RWPE1 (cell line): ENCODE results near the gene CFAP97D2.
"Not testable (repeated sequence)": the region's sequence is repeated elsewhere in the genome, so short reads cannot be mapped to it uniquely, and the experiment has no call there.

Source experiments
- CTCF ChIA-PET: fragments of 350-600 bp; sonication (Branson Sonifier 250); formaldehyde crosslinking; extraction: SDS; loops from one replicate; lab custom pipeline; 2021; lab: Yijun Ruan, JAX
- POLR2A ChIA-PET: fragments of 400-600 bp; formaldehyde crosslinking; extraction: SDS; loops from one replicate; lab custom pipeline; 2020; ENCODE audit warnings: antibody characterized with exemption; ENCODE audit not compliant: low non-redundant PET; lab: Yijun Ruan, JAX
- DNase-seq: peaks from one replicate; pipeline ENCODE4 v3.0.0; 2012; ENCODE audit warnings: low spot score
- H3K27ac ChIP-seq: fragments of 450-650 bp; 2 replicates; pipeline ENCODE4 v1.5.1; 2017
- TF ChIP-seq, protein P1 (sequence below): fragments of 450-650 bp; conservative IDR thresholded peaks from 2 replicates; pipeline ENCODE4 v1.5.1; 2017; ENCODE audit warnings: low read depth, mild to moderate bottlenecking

Gene CFAP97D2

DNA sequence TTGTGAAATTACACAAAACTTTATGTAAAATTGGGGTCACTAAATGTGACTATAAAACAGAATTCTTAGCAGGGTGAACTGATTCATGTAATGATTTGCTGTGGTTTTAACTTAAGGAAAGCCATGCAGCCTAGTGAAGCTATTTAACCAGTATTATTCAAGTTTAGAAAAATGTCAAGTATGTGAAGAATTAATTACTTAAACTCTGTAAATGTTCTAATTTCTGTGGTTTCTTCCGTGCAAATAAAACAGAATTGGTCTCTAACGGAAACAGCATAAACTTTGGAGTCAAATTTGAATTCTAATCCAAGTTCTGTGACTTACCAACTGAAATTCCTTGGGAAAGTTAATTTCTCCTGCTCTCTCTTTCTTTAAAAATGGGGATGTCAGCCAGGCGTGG is 69.0 kb downstream of the CFAP97D2 start:
- ChIA-PET POLR2A (no interaction called here), CTCF (interaction anchor here (0.7 kb wide), 1 partner anchor 998 kb away, joined by 3 read pairs; no protein-coding TSS in a partner anchor)
- DNase-seq = no peak
- TF ChIP-seq, protein P1, sequence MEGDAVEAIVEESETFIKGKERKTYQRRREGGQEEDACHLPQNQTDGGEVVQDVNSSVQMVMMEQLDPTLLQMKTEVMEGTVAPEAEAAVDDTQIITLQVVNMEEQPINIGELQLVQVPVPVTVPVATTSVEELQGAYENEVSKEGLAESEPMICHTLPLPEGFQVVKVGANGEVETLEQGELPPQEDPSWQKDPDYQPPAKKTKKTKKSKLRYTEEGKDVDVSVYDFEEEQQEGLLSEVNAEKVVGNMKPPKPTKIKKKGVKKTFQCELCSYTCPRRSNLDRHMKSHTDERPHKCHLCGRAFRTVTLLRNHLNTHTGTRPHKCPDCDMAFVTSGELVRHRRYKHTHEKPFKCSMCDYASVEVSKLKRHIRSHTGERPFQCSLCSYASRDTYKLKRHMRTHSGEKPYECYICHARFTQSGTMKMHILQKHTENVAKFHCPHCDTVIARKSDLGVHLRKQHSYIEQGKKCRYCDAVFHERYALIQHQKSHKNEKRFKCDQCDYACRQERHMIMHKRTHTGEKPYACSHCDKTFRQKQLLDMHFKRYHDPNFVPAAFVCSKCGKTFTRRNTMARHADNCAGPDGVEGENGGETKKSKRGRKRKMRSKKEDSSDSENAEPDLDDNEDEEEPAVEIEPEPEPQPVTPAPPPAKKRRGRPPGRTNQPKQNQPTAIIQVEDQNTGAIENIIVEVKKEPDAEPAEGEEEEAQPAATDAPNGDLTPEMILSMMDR = no peak
- no peak overlapping the region for H3K27ac ChIP-seq

DNA sequence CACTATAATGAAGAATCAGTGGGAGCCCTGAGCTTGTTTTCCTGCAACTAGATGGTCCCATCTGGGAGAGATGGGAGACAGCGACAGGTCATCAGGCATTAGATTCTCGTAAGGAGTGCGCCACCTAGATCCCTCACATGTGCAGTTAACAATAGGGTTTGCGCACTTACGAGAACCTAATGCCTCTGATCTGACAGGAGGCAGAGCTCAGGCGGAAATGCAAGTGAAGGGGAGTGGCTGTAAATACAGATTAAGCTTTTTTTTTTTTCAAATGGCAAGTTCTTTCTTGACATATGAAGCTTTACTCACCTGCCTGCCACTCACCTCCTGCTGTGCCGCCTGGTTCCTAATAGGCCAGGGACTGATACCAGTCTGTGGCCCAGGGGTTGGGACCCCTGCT is 70.0 kb downstream of the CFAP97D2 start:
- TF ChIP-seq, protein P1 = no peak
- no peak for DNase-seq
- CTCF ChIA-PET = interaction anchor here (0.6 to 1.2 kb wide), 2 partner anchors 8 to 20 kb away, joined by 3 read pairs; no protein-coding TSS in a partner anchor
- POLR2A ChIA-PET = no interaction called here
- H3K27ac ChIP-seq = no peak overlapping the region

DNA sequence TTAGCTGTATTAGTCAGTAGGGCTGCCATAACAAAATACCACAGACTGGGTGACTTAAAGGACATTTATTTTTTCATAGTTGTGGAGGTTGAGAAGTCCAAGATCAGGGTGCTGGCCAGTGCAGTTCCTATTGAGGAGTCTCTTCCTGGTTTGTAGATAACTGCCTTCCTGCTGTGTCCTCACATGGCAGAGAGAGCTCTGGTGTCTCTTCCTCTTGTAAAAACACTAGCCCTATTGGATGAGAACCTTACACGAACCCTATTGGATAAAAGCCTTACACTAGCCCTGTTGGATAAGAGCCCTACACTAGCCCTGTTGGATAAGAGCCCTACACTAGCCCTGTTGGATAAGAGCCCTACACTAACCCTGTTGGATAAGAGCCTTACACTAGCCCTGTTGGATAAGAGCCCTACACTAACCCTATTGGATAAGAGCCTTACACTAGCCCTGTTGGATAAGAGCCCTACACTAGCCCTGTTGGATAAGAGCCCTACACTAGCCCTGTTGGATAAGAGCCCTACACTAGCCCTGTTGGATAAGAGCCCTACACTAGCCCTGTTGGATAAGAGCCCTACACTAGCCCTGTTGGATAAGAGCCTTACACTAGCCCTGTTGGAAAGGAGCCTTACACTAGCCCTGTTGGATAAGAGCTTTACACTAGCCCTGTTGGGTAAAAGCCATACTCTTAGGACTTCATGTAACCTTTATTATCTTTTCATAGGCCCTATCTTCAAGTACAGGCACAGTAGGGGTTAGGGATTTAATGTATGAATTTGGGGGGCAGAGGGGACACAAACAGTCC is 72.8 kb downstream of the CFAP97D2 start:
- POLR2A ChIA-PET, DNase-seq, H3K27ac ChIP-seq, CTCF ChIA-PET: not testable (repeated sequence)

DNA sequence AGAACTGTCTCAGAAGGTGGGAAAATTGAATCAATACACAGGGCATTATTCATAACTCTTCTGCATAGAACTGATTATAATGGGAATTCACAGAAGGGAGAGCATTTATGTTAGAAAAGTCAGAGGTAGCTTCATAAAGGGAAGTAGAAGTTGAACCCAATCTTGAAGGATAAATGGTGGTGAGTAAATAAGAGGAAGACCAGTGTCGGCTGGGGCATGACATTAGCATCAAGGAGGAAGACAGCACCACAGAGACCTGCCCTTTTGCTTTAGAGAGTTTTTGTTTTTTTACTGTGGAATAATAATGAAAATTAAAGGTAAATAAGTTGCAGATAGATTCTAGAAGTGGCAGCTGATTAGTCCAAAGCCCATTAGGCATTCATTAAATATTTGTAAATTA is 77.5 kb downstream of the CFAP97D2 start:
- DNase-seq = no peak
- TF ChIP-seq, protein P1 = no peak
- H3K27ac ChIP-seq = no peak overlapping the region
- POLR2A ChIA-PET = no interaction called here
- CTCF ChIA-PET = no interaction called here

DNA sequence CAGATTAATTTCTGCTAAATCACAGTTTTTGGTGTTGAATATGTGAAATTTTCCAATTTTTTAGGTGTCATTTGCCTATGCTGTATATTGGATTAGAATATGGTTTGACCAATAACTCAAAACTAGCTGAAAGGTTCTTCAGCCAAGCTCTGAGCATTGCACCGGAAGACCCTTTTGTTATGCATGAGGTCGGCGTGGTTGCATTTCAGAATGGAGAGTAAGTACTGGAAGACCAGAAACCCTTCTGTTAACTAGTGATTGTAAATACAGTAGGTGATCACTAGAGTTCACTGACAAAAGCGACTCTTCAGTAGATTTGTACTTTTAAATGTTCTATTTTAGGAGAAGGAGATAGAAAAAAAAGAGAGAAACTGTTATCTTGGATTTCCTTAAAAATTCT is 78.0 kb downstream of the CFAP97D2 start:
- DNase-seq = no peak
- ChIA-PET POLR2A (no interaction called here), CTCF (interaction anchor here (0.6 kb wide), 1 partner anchor 223 kb away, joined by 3 read pairs; no protein-coding TSS in a partner anchor)
- TF ChIP-seq, protein P1 = no peak
- no peak overlapping the region for H3K27ac ChIP-seq

DNA sequence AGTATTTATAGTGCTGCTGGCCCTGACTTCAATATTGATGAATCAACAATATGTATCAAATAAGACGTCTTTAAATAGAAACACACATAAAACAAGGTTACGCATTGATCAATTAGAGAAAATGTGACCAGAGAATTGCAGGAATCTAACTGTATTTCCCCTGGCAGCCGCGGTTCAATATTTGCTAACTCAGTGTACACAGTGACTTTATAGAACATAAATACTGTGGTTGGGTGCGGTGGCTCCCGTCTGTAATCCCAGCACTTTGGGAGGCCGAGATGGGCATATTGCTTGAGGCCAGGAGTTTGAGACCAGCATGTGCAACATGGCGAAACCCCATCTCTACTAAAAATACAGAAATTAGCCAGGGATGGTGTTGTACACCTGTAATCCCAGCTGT is 79.5 kb downstream of the CFAP97D2 start:
- no peak for DNase-seq
- ChIA-PET POLR2A (no interaction called here), CTCF (interaction anchor here (0.6 kb wide), 1 partner anchor 654 kb away, joined by 3 read pairs; no protein-coding TSS in a partner anchor)
- TF ChIP-seq, protein P1 = no peak
- H3K27ac ChIP-seq = no peak overlapping the region

DNA sequence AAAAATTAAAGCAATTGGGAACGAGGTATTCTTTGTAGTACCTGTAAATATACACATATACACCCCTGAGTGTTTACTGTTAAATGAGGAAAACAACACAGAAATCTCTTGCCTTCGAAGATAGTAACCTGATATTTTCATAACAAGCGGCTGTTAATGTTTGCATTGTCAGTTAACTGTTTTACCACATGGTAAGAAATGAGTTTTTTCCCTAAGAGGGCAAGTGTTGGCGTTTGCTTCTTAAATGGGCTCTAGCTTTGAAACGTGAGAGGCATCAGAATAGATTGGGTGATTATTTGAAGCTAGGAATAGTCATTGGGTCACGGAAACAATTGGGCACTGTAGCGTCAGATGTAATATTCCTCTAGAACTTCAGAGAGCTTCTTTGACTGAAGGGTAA is 80.3 kb downstream of the CFAP97D2 start:
- no peak for DNase-seq
- POLR2A ChIA-PET = no interaction called here
- CTCF ChIA-PET = no interaction called here
- TF ChIP-seq, protein P1 = no peak
- H3K27ac ChIP-seq = no peak overlapping the region
